M059J (cell line): ENCODE data around the gene CREB3L1. TPM values are rescaled to one million over a fixed set of nuclear protein-coding genes. Genes with fewer than 3 reads are reported as not detected.
A peak's percentile ranks its signal among the peaks of the same experiment; 100 is the strongest.

Experiments
- DNase-seq: peaks from one replicate; pipeline ENCODE4 v3.0.0-alpha.2; 2012; ENCODE audit warnings: low read depth
- total RNA-seq: library from RNA; depleted of rRNA; stranded (reverse); fragments of >200 nt; shearing (Covaris generic); gene quantifications from 2 replicates; pipeline ENCODE4 v1.2.3, GENCODE V29; 2014

Gene CREB3L1
- total RNA-seq, 1 experiment from 2014 or later = 70.3 TPM

DNA sequence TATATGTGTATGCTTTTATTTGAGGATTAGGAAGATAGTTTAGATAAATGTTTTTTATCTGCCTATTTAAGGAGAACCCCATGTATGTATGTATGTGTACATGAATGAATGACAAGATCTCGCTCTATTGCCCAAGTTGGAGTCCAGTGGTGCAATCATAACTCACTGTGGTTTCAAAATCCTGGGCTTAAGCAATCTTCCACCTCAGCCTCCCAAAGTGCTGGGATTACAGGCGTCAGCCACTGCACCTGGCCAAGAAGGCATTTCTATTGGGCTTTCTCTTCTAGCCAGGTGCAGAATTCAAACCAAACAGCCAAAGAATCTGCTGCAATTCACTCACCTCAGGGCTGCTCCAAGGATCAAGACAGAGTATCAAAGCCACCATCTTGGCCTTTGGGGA, 44.3 kb downstream of the CREB3L1 start:
- no peak for DNase-seq

DNA sequence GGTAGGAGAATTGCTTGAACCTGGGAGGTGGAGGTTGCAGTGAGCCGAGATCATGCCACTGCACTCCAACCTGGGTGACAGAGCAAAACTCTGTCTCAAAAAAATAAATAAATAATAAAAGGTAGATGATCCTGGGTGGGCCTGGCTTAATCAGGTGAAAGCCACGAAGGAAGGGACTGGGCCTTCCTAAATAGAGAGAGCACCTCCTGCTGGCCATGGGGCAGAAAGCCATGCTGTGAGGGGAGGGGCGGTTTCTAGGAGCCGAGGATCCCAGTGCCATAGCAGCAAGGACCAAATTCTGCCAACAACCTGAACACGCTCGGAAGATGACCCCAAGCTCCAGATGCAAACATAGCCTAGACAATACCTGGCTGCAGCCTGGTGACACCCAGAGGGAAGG, 45.3 kb downstream of the CREB3L1 start:
- peak; percentile 49 for DNase-seq

DNA sequence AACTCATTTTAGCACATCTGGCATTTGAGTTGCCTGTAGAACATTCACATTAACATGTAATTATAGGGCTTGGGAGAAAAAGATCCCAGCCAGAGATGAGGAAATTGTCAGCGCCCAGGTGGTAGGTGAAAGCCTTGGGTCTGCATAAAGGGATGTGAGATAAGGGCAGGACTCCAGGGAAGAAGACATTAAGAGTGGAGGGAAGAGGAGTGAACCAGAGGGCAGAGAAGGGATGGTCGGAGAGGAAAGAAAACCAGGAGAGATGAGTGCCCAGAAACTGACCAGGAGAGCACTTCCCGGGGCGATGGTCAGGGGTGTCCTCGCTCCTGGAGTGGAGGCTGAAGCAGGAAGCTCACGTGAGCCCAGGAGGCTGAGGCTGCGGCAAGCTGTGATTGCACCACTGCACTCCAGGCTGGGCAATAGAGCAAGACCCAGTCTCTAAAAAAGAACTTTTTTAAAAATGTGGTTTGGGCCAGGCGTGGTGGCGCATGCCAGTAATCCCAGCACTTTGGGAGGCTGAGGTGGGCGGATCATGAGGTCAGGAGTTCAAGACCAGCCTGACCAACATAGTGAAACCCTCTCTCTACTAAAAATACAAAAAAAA, 49.5 kb downstream of the CREB3L1 start:
- no peak for DNase-seq

DNA sequence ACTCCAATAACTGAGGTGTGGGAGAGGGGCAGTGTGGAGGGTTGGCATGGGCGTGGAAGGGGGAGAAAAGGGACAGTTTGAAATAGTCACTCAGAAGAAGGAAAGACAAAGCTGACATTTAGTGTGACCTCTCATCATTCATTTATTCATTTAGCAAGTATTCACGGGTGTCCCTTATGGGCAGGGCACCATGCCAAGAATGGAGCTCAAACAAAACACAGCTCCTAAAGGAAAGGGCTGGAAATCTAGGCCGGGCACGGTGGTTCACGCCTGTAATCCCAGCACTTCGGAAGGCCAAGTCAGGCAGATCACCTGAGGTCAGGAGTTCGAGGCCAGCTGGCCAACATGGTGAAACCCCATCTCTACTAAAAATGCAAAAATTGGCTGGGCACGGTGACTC, 50.4 kb downstream of the CREB3L1 start:
- DNase-seq = no peak

DNA sequence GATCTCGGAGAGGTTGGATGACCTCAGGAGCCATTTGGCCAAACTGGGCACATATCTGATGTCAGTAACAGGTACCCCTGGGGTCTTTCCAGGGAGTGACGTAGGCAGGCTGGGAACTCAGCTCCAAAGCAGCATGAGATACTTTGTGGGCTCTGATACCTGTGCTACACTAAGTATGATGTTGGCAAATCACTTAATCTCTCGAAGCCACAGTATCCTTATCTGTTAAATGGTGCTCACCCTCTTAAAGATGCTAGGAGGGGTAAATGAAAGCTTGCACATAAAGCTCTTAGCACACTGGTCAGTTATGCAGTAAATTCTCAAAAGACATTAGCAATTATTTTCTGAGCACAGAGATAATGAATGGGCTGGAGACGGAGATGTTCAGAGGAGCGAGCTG, 52.7 kb downstream of the CREB3L1 start:
- no peak for DNase-seq

DNA sequence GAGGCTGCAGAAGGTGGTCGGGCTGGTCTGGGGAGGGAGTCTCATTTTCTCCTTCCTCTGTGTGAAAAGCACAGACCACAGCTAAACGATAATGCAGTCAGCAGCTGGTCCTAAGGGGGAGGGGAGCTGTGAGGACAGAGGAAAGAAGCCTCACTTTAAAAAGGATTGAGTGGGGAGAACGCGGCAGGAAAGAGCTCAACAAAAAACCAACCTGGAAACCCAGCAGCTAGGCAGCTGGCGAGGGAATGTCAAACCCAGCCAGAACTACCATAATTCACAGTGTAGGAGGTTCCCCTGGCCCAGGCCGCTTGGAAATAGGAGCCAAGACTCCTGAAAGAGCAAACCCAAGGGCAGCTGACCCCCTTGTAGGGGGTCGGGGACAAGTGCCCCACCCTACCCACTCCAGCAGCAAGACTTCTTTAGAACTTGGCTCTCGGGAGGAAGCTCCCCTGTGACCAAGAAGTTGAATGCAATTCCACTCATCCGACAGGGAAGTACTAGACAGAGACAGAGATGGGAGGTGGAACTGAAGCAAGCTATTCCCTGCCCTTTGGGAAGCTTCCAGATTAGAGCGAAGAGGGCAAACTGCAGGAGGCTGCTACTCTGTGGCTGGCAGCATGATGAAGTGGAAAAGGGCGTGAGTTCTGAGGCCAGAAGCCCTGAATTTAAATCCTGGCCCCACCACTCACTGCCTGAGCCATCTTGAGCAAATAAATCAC, 53.3 kb downstream of the CREB3L1 start:
- no peak for DNase-seq

DNA sequence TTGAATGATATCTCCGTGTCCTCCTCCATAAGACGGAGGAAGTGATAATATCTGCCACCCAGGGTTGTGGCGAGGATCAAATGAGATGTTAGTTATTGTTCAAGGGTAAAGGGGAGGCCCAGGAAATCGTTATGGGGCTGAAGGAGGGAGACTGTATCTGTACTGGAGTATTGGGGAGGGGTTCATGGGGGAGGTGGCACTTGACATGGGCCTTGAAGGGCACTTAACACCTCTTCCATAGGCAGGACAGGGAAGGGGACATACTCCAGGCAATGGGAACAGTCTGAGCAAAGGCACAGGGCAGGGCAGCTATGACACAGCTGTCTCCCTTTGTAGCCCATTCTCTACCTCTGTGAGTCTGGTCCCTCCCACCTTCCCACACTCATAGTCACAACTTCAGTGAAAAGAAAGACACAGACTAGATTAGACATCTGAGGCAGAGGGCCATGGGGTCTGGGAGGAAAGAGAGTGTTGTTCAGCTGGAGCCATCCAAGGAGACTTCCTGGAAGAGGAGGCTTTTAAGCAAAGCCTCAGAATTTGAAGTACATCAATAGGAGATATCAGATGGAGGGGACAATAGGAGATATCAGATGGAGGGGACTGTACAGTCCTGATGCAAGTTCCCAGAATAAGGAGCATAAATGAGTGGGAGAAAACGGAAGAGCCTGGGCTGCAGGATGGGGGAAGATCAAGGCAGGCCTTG, 54.0 kb downstream of the CREB3L1 start:
- no peak for DNase-seq

DNA sequence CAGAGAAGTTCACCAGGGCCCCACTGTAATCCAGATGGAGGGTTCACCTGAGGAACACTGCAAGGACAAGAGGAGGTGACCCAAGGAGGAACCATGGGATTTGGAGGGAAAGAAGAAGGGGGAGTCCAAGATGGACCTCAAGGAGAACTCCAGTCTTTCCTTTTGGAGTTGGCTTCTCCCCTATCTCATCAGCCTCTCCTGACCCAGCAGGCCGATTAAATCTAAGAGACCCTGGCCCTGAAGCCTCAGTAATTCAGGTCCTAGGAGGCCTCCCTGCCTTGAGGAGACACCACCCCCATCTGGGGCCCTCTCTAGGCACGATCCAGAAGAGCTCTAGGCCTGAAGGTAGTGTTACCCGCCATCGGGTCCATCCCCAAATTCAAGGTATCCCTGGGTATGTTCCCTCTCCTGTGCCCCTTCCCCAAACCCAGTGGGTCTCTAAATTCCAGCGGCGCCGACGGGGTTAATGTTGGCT, 54.7 kb downstream of the CREB3L1 start:
- DNase-seq = no peak

DNA sequence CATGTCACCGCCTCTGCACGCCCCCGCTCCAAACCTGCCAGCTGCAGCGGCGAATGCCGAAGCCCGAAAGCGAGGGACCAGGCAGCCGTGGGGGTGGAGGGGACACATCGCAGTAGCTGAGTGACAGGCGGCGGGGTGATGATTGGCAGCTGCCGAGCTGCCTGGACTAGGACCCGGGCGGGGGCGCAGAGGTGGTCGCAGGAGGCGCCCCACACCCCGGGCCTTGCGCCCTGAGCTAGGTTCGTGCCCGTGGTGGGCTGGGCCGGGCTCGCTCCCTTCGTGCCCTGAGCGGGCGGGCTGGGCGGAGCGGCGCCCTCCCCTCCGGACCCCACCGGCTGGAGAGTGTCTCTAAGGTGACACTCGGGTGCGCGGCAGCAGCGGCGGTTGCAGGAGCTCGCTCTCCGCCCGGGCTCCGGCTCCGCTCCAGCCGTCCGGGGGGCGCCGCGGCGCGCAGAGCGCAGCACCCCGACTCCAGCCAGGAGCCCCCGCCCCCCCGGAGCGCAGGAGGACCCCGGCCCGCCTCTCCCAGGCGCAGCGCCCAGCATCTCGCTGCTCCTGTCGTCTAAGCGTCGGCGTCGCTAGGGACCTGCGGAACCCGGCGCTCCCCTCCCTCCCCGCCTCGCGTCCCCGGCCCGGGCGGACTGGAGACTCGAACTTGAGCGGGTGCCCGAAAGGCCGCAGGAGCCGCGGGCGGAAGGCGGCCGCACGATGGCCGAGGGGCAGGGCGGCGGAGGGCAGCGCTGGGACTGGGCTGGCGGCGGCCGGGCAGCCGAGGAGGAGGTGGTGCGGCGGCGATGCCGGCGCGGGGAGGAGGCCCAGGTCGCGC, 55.3 kb downstream of the CREB3L1 start:
- no peak for DNase-seq

DNA sequence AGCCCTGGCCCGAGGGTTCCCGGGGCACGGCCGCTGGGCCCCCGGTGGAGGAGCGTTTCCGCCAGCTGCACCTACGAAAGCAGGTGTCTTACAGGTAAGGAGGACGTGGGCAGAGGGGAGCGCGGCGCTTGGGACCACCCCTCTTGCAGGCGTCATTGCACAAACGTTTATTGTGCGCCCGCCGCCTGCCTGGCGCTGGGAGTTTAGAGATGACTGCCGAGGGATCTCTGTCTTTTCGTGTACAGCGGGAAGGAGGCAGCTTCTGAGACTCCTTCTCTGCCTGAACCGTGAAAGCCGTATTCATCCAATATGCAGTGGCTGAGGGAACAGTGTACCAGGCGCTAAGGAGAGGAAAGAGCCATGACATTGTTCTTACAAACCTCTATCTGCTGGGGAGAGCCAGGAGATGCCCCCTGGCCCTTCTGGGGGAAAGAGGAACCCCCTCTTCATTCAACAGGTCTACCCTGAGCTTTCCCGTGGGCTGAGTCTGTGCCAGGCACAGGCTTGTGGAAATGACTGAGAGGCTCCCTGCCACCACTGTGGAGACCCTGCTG, 56.0 kb downstream of the CREB3L1 start:
- no peak for DNase-seq

DNA sequence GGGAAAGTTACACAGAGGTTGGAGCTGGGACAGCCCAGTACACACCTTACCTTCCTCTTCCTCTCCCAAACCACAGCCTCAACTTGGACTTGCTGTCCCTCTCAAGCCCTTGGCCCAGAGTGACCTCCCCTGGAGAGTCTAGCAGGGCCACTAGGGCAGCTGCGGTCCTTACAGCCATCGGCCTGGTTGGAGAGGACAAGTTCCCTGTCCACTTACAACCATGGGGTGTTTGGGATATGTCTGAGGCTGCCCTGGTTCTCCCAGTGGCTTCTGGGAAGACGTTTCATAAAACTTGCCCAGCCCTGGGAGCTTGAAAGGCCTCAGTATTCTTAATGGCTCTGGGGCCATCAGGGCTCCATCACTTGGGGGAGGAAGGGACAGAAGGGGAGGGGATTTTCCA, 56.7 kb downstream of the CREB3L1 start:
- no peak for DNase-seq

DNA sequence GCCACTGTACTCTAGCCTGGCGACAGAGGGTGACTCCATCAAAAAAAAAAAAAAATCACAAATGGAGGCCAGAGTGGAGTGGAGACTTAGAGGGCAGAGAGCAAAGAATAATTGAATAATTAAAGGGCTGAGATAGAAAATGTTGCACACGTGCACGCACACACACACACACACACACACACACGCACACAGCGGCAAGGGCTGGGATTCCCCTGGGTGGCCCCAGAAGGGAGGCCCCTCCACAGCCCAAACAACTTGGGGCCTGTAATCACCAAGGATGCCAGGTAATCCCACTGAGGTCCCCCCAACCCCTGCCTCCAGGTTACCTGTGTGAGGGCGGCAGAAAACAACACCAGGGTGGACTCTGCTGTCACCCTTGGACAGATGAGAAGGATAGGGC, 57.8 kb downstream of the CREB3L1 start:
- no peak for DNase-seq

DNA sequence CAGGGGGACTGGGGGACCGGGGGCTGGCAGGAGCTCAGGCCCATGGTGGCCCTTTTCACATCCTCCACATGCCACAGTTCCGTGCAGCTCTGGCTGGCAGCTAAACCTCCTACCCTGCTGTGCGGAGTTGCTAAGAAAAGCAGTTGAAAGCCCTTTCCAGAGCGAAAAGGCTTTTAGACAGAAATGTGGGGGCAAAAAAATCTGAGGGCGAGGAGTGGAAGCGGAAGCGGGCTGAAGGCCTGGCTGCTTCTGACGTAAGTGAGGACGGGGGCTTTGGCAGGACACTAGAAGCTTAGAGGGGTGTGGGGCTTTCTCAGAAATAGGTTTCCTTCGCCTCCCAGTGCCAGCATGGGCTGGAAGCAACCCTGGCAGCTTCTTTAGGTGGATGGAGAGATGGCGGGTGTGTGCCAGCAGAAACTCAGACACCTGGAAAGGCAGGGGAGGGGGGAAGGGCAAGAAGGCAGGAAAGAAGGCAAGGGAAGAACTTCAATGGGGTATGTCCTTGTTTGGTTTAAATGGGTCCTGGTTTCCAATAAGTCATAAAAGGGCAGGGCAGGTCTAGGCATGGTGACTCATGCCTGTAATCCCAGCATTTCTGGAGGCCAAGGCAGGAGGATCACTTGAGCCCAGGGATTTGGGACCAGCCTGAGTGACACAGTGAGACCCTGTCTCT, 58.6 kb downstream of the CREB3L1 start:
- DNase-seq = no peak

DNA sequence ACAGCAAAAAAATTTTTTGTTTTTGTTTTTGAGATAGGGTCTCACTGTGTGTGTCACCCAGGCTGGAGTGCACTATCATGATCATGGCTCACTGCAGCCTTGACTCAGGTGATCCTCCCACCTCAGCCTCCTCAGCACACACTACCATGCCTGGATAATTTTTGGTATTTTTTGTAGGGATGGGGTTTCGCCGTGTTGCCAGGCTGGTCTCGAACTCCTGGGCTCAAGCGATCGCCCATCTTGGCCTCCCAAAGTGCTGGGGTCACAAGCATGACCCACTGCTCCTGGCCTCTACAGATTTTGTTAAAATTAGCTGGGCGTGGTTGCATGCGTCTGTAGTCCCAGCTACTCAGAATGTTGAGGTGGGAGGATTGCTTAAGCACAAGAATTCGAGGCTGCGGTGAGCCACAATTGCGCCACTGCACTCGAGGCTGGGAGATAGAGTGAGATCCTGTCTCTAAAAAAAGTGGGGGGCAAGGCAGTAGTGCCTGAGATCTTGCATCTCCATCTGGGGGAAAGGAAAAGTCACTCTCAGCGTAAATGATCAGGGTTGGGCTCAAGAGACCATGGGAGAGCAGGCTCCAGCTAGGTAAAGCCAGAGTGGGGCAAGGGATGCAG, 59.2 kb downstream of the CREB3L1 start:
- DNase-seq = no peak

DNA sequence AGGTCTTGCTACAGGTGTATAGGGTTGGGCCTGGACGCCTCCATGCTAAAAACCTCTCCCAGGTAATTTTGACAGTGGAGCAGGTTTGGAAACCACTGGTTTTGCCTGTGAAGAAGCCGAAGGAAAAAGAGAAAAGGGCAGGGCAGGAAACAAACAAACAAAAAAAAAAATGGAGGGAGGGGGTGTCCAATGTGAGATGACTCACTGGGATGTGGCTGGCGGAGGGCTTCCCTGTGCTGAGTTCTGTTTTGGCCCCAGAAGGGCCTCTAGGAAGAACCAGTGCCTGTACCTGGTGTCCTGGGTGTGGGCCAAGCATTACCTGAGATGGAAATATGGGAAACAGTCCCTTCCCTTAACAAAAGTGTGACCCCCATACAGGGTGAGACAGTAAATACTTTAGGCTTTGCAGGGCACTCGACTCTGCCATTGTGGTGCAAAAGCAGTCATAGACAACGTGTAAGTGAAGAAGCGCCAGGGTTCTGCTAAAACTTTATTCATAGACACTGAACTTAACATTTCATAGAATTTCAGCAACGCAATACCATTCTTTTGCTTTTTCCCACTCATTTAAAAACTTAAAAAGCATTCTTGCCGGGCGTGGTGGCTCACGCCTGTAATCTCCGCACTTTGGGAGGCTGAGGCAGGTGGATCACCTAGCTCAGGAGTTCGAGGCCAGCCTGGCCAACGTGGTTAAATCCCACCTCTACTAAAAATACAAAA, 60.3 kb downstream of the CREB3L1 start:
- no peak for DNase-seq

DNA sequence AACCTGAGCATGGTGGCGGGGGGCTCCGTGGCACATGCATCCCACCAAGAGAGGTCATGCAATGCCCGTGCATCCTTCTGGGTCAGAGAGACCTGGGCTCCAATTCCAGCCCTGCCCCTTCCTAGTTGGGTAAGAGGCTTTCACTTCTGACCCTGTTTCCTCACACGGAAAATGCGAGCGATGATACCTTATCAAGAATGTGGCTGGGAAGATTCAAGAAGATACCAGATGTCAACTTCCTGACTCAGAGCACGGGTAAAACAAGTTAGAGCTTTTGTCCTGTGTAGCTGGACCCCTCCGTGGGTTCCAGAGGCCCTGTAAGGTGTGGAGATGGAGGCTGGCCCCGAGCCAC, 61.1 kb downstream of the CREB3L1 start:
- peak; percentile 38 for DNase-seq

DNA sequence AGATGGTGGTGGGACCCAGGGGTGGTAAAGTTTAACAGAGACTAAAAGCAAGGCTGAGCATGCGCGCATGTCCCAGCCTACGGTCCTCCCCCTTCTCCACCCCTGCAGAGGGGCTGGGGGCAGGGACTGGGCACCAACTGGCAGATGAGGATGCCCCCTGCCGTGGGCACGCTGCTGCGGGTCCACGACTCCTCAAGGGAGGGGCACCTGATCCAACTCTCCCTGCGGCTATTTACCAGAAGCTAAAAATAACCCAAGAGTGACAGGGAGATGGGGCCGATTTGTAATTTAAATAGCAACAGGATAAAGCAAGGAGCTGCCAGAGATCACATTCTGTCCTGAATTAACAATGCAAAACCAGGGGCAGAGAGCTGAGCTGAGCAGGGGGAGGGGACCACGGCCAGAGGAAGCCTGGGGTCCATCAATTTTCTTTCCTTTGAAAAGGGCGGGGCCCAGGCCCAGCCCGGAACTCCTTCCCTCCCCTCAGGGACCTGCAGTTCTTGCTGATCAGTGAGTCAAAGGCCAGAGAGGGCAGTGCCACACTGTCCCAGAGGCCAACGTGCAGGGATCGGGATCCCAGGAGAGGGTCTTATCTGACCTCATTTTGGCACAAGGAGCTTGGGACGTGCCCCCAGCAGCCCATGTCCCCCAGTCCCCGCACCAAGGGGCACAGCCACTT, 61.7 kb downstream of the CREB3L1 start:
- DNase-seq = peak; percentile 64

DNA sequence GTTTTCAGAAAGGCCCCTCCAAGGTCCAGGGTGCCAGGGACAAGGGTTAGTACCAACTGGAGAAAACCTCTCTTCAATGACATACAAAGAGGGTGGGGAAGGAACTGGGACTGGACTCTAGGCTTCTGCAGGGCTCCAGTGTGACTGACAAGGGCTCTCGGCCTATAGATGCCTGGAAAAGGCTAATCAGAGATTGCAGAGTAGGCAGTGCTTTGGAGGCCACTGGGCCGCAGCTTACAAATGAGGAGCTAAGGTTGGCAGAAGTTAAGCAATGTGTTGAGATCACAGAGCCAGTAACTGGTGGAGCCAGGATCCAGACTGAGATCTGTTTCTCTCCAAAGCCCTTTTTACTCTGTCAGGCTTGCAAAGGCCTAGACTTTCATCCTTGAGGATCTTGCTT, 62.4 kb downstream of the CREB3L1 start:
- no peak for DNase-seq

DNA sequence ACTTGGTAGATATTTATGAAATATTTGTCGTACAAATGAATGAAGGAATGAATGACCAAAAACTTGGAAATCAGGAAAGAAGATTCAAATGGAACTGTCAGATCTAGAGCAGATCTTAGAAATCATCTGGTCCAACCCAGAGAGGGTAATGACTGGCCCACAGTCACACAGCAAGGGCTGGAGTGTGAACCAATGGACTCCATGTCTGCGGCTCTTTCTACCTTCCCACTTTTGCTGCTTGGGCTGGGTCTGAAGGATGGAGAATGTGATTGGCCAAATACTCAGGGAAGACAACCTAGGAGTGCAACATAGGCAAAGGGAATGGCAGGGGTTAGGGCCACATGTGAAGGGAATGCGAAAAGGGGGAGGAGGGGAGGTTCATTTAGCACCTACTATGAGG, 64.0 kb downstream of the CREB3L1 start:
- DNase-seq = no peak

DNA sequence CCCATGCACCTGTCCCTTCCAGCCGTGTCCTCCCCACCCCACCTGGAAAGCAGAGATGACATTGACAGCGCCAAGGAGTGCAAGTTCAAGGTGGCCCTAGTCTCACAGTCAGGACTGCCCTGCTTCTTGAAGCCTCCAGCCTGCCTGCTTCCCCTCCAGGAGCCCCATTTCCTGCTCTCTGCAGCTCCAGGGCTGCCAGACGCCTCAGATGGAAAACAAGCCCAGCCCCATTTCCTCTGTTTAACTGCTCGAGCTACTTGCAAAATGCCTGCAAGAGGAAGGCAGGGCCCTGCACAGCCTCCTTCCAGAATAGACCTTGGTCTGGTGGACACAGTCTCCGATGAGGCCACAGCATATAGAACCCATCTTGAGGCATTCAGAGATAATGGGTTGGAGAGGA, 64.8 kb downstream of the CREB3L1 start:
- DNase-seq = no peak
